HCT116 (cell line): Measurements from ENCODE around the gene CNTNAP2. TPM values are rescaled to one million over a fixed set of nuclear protein-coding genes. Genes with fewer than 3 reads are reported as not detected.

Experiments
- ATAC-seq: fragments of 200-7000 bp; cut with Tn5 transposase; 2 replicates; pipeline ENCODE4 v1.9.1; 2020; ENCODE audit warnings: mild to moderate bottlenecking, moderate library complexity
- BruUV-seq: library from RNA; stranded (reverse); fragments of 400-500 nt; replicated peaks from 2 replicates; lab custom pipeline; 2021; lab: Mats Ljungman, UMichigan
- CTCF ChIA-PET: fragments of 300-600 bp; sonication (Branson Sonifier 250); formaldehyde crosslinking; loops from one replicate; lab custom pipeline; 2021; ENCODE audit warnings: antibody characterized with exemption; lab: Charles Lee
- POLR2A ChIA-PET: fragments of 300-600, 350-600 bp; sonication (Branson Sonifier 250); formaldehyde crosslinking; loops from one replicate; lab custom pipeline; 2021; ENCODE audit warnings: antibody characterized with exemption; lab: Charles Lee
- RAD21 ChIA-PET, 2 experiments: fragments of 300-600 bp; sonication (Branson Sonifier 250); formaldehyde crosslinking; loops; one replicate each; lab custom pipeline; 2023; ENCODE audit warnings: low total read pairs in 2 of 2; ENCODE audit not compliant: uncharacterized antibody in 2 of 2, unreplicated experiment in 2 of 2, low non-redundant PET in 1 of 2; lab: Charles Lee
- DNase-seq: peaks from one replicate; pipeline ENCODE4 v3.0.0-alpha.2; 2010; ENCODE audit warnings: low read depth, low spot score
- H2AFZ ChIP-seq: fragments of 200-600 bp; shearing (Covaris generic), sonication (generic); 2 replicates; pipeline ENCODE4 v1.6.1; 2017; ENCODE audit warnings: low read depth, mixed run types, mixed read lengths, antibody characterized with exemption, low read length; ENCODE audit not compliant: poor library complexity, severe bottlenecking
- H3K27ac ChIP-seq: 2 replicates; pipeline ENCODE4 v1.5.1; 2012; ENCODE audit warnings: low read depth, low read length
- H3K27me3 ChIP-seq: fragments of 200-600 bp; sonication (generic); 2 replicates; pipeline ENCODE4 v1.6.1; 2016; ENCODE audit warnings: mixed run types, low read length, mixed read lengths; ENCODE audit not compliant: insufficient read depth
- H3K36me3 ChIP-seq, 2 experiments: fragments of 200-500 bp in 1 of 2; fragments of 200-600 bp in 1 of 2; sonication (Bioruptor generic) in 1 of 2; sonication (generic) in 1 of 2; 2 replicates each; pipeline versions ENCODE4 v1.5.1 to v1.6.1; 2014 to 2016; ENCODE audit warnings: low read length in 2 of 2, inconsistent platforms in 1 of 2, mixed read lengths in 1 of 2, mixed run types in 1 of 2; ENCODE audit not compliant: insufficient read depth in 2 of 2, control insufficient read depth in 1 of 2
- H3K4me1 ChIP-seq, 2 experiments: fragments of 200-600 bp in 1 of 2; sonication (generic) in 1 of 2; 2 replicates each; pipeline versions ENCODE4 v1.5.1 to v1.6.1; 2012 to 2017; ENCODE audit warnings: low read length in 2 of 2, inconsistent platforms in 1 of 2, mild to moderate bottlenecking in 1 of 2, mixed read lengths in 1 of 2, mixed run types in 1 of 2, moderate library complexity in 1 of 2; ENCODE audit not compliant: insufficient read depth in 2 of 2, control insufficient read depth in 1 of 2
- H3K4me2 ChIP-seq: fragments of 200-600 bp; sonication (generic); 2 replicates; pipeline ENCODE4 v1.6.1; 2017; ENCODE audit warnings: mixed run types, low read length, mixed read lengths
- H3K4me3 ChIP-seq, 2 experiments: fragments of 200-600 bp in 1 of 2; sonication (generic) in 1 of 2; replicated peaks in 1 of 2; 2 replicates each; pipeline ENCODE4 v1.5.1; 2011 to 2016; ENCODE audit warnings: low read length in 2 of 2, control low read depth in 1 of 2, low read depth in 1 of 2, mild to moderate bottlenecking in 1 of 2, mixed read lengths in 1 of 2, mixed run types in 1 of 2
- H3K79me2 ChIP-seq: fragments of 200-600 bp; sonication (generic); 2 replicates; pipeline ENCODE4 v1.6.1; 2017; ENCODE audit warnings: mild to moderate bottlenecking, mixed run types, low read length, moderate library complexity, mixed read lengths; ENCODE audit not compliant: insufficient read depth
- H3K9ac ChIP-seq: fragments of 200-600 bp; sonication (generic); 2 replicates; pipeline ENCODE4 v1.6.1; 2016; ENCODE audit warnings: low read length, mixed read lengths
- H3K9me2 ChIP-seq: fragments of 200-600 bp; sonication (generic), shearing (Covaris generic); 2 replicates; pipeline ENCODE4 v1.6.1; 2017; ENCODE audit warnings: mixed run types, mild to moderate bottlenecking, moderate library complexity; ENCODE audit not compliant: insufficient read depth
- H3K9me3 ChIP-seq, 2 experiments: fragments of 200-500 bp in 1 of 2; fragments of 200-600 bp in 1 of 2; sonication (Bioruptor generic) in 1 of 2; sonication (generic) in 1 of 2; 2 replicates each; pipeline ENCODE4 v1.6.1; 2014 to 2017; ENCODE audit warnings: low read length in 2 of 2, mixed read lengths in 2 of 2, inconsistent platforms in 1 of 2, low read depth in 1 of 2, mild to moderate bottlenecking in 1 of 2, mixed run types in 1 of 2, moderate library complexity in 1 of 2; ENCODE audit not compliant: control insufficient read depth in 1 of 2, insufficient read depth in 1 of 2
- H4K20me1 ChIP-seq: fragments of 200-600 bp; sonication (generic), shearing (Covaris generic); 2 replicates; pipeline ENCODE4 v1.6.1; 2017; ENCODE audit warnings: mixed run types, mild to moderate bottlenecking, moderate library complexity; ENCODE audit not compliant: insufficient read depth
- ATF3 ChIP-seq: IDR thresholded peaks from 2 replicates; pipeline ENCODE4 v1.6.1; 2012
- CEBPB ChIP-seq: IDR thresholded peaks from 2 replicates; pipeline ENCODE4 v1.6.1; 2012; ENCODE audit warnings: low read depth
- FOSL1 ChIP-seq: IDR thresholded peaks from 2 replicates; pipeline ENCODE4 v1.6.1; 2012; ENCODE audit warnings: low read depth
- REST ChIP-seq: IDR thresholded peaks from 2 replicates; pipeline ENCODE4 v1.6.1; 2012; ENCODE audit warnings: low read depth
- SIN3A ChIP-seq: IDR thresholded peaks from 2 replicates; pipeline ENCODE4 v1.6.1; 2012; ENCODE audit warnings: low read depth
- SP1 ChIP-seq: IDR thresholded peaks from 2 replicates; pipeline ENCODE4 v1.6.1; 2012; ENCODE audit warnings: low read depth
- TCF7L2 ChIP-seq: IDR thresholded peaks from 2 replicates; pipeline ENCODE4 v1.7.0; 2011; ENCODE audit warnings: borderline replicate concordance, inconsistent platforms; ENCODE audit not compliant: insufficient read depth, insufficient read length; ENCODE audit errors: extremely low read depth
- YY1 ChIP-seq: IDR thresholded peaks from 2 replicates; pipeline ENCODE4 v1.6.1; 2011; ENCODE audit warnings: low read length, low read depth, moderate library complexity, mild to moderate bottlenecking; ENCODE audit not compliant: insufficient replicate concordance; ENCODE audit errors: extremely low read depth
- ZFX ChIP-seq: fragments of 450-650 bp; IDR thresholded peaks from 2 replicates; pipeline ENCODE4 v1.6.1; 2017
- ZNF274 ChIP-seq: fragments of 200-500 bp; sonication (Bioruptor generic); IDR thresholded peaks from 2 replicates; pipeline ENCODE4 v1.6.1; 2014; ENCODE audit warnings: mild to moderate bottlenecking, low read depth, low read length, inconsistent platforms
- intact Hi-C: fragments of 100-400 bp; cut with micrococcal nuclease; formaldehyde crosslinking; loops from 2 replicates; pipeline ENCODE4 v1.10.0; 2022
- total RNA-seq: library from RNA; stranded (reverse); gene quantifications from one replicate; pipeline ENCODE4 v1.2.1, GENCODE V29; 2021; ENCODE audit not compliant: unreplicated experiment
- TF ChIP-seq, protein P1 (sequence below), 3 experiments: fragments of 200-600 bp in 1 of 3; sonication (generic) in 1 of 3; IDR thresholded peaks in 2 of 3; conservative IDR thresholded peaks in 1 of 3; 2 replicates each; pipeline ENCODE4 v1.5.1; 2012 to 2017; ENCODE audit warnings: low read depth in 2 of 3, low read length in 2 of 3, antibody characterized with exemption in 1 of 3, borderline replicate concordance in 1 of 3, control low read depth in 1 of 3, mild to moderate bottlenecking in 1 of 3, mixed read lengths in 1 of 3, mixed run types in 1 of 3, moderate library complexity in 1 of 3; ENCODE audit not compliant: insufficient read depth in 1 of 3

Gene CNTNAP2
- total RNA-seq, 1 experiment from 2014 or later: 0.37 TPM

GRCh38 chr7:147432079-147432478, 1315.5 kb downstream of the CNTNAP2 start:
- POLR2A ChIA-PET: no interaction called here
- H3K9me3 ChIP-seq: peaks cover 3 to 19% of the 10 kb centered on the region in 2 experiments; a peak in 2 of 4 replicates

More at GRCh38 chr7:147432079-147432478, 1315.5 kb downstream of the CNTNAP2 start:
- DNase-seq (no peak), ATAC-seq (no peak)
- Histone ChIP-seq H3K27me3 (no peaks in the 10 kb centered on the region), H3K36me3 (no peaks in the 10 kb centered on the region), H3K4me1 (no peaks in the 10 kb centered on the region), H3K4me2 (no peak overlapping the region), H3K27ac (no peak overlapping the region), H3K9me2 (no peaks in the 10 kb centered on the region), H3K4me3 (no peak overlapping the region), H4K20me1 (no peaks in the 10 kb centered on the region), H2AFZ (no peak overlapping the region), H3K79me2 (no peaks in the 10 kb centered on the region), H3K9ac (no peak overlapping the region)
- ChIA-PET CTCF (interaction anchor here (0.8 to 1.1 kb wide), 2 partner anchors 653 to 711 kb away, joined by 4 to 5 read pairs; no protein-coding TSS in a partner anchor), RAD21 (no interaction called here)
- BruUV-seq: no TSS peak
- TF ChIP-seq, protein P1, sequence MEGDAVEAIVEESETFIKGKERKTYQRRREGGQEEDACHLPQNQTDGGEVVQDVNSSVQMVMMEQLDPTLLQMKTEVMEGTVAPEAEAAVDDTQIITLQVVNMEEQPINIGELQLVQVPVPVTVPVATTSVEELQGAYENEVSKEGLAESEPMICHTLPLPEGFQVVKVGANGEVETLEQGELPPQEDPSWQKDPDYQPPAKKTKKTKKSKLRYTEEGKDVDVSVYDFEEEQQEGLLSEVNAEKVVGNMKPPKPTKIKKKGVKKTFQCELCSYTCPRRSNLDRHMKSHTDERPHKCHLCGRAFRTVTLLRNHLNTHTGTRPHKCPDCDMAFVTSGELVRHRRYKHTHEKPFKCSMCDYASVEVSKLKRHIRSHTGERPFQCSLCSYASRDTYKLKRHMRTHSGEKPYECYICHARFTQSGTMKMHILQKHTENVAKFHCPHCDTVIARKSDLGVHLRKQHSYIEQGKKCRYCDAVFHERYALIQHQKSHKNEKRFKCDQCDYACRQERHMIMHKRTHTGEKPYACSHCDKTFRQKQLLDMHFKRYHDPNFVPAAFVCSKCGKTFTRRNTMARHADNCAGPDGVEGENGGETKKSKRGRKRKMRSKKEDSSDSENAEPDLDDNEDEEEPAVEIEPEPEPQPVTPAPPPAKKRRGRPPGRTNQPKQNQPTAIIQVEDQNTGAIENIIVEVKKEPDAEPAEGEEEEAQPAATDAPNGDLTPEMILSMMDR (IDR thresholded peaks at IDR 0.05 in 2 of 3, conservative IDR thresholded peaks at IDR 0.05 in 1 of 3; ENCODE audit: borderline replicate concordance in 1 of 3, insufficient read depth in 1 of 3, low read depth in 2 of 3, low read length in 2 of 3): no peak
- TF ChIP-seq YY1 (no peak), ZFX (no peak), REST (no peak), SIN3A (no peak), ATF3 (no peak), TCF7L2 (no peak), ZNF274 (no peak), FOSL1 (no peak), CEBPB (no peak), SP1 (no peak)
- intact Hi-C loops: no loop called here
